ENCODE results near the gene UCK2.
A peak's percentile ranks its signal among the peaks of the same experiment; 100 is the strongest.
"Not testable (repeated sequence)": the region's sequence is repeated elsewhere in the genome, so short reads cannot be mapped to it uniquely, and the experiment has no call there.

UCK2 gene

DNA sequence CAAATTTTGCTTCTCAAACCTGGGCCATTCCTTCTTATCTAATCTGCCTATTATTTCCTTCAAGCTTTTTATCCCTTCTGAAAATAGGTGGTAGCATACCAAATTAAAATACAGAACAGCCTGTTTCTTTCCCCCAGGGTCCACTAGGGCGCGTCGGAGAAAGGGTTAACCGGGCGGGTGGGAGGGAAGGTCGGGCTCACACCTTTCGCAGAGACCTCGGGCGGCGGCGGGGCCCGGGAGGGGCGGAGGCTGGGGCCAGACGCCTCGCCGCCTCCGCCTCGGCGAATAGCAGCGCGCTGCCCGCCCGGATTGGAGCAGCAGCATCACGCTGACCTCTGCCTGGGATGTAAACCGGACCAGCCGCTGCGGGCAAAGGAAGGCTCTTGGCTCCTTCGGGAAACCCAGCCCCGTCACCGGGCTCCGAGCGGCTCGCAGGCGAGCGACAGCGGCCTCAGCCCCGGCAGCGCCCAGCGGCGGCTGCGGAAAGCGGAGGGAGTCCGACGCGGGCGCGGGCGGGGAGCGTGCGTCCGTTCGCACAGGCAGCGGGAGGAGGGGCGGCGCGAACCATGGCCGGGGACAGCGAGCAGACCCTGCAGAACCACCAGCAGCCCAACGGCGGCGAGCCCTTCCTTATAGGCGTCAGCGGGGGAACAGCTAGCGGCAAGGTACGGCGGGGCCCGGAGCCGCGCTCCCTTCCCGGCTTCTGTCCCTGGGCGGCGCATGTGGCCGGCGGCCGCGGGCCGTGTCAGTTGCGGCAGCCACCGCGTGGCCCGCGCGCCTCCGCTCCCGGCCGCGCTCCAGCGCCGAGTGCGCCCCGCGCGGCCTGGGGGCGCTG is at the start of gene UCK2:
Gene UCK2, plus strand, starts transcription at position 347 of the 835 bp plus-strand sequence. Its CDS starts 220 bp downstream, at position 567.
- peak within 1 kb of the TSS; percentile 88 for H3K4me3 ChIP-seq (ENCODE audit: low read depth, low read length)
- in situ Hi-C loops (cut with HindIII; ENCODE audit: low sequenced_read_pairs): no loop called here
- TF ChIP-seq, protein P1, sequence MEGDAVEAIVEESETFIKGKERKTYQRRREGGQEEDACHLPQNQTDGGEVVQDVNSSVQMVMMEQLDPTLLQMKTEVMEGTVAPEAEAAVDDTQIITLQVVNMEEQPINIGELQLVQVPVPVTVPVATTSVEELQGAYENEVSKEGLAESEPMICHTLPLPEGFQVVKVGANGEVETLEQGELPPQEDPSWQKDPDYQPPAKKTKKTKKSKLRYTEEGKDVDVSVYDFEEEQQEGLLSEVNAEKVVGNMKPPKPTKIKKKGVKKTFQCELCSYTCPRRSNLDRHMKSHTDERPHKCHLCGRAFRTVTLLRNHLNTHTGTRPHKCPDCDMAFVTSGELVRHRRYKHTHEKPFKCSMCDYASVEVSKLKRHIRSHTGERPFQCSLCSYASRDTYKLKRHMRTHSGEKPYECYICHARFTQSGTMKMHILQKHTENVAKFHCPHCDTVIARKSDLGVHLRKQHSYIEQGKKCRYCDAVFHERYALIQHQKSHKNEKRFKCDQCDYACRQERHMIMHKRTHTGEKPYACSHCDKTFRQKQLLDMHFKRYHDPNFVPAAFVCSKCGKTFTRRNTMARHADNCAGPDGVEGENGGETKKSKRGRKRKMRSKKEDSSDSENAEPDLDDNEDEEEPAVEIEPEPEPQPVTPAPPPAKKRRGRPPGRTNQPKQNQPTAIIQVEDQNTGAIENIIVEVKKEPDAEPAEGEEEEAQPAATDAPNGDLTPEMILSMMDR (IDR thresholded peaks at IDR 0.05; ENCODE audit: low read depth, low read length): no peak
- peak; percentile 77 for DNase-seq (ENCODE audit: low read depth, low spot score)

DNA sequence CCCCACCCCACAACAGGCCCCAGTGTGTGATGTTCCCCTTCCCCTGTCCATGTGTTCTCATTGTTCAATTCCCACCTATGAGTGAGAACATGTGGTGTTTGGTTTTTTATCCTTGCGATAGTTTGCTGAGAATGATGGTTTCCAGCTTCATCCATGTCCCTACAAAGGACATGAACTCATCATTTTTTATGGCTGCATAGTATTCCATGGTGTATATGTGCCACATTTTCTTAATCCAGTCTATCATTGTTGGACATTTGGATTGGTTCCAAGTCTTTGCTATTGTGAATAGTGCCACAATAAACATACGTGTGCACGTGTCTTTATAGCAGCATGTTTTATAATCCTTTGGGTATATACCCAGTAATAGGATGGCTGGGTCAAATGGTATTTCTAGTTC is 49.2 kb upstream of the UCK2 start:
- H3K4me3 ChIP-seq (ENCODE audit: low read depth, low read length); in situ Hi-C loops (cut with HindIII; ENCODE audit: low sequenced_read_pairs); DNase-seq (ENCODE audit: low read depth, low spot score): not testable (repeated sequence)

DNA sequence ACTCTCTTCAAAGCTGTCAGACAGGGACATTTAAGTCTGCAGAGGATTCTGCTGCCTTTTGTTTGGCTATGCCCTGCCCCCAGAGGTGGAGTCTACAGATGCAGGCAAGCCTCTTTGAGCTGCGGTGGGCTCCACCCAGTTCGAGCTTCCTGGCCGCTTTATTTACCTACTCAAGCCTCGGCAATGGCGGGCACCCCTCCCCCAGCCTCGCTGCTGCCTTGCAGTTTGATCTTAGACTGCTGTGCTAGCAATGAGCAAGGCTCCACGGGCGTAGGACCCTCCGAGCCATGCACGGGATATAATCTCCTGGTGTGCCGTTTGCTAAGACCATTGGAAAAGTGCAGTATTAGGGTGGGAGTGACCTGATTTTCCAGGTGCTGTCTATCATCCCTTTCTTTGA is 43.9 kb upstream of the UCK2 start:
- H3K4me3 ChIP-seq (ENCODE audit: low read depth, low read length); in situ Hi-C loops (cut with HindIII; ENCODE audit: low sequenced_read_pairs); DNase-seq (ENCODE audit: low read depth, low spot score): not testable (repeated sequence)

DNA sequence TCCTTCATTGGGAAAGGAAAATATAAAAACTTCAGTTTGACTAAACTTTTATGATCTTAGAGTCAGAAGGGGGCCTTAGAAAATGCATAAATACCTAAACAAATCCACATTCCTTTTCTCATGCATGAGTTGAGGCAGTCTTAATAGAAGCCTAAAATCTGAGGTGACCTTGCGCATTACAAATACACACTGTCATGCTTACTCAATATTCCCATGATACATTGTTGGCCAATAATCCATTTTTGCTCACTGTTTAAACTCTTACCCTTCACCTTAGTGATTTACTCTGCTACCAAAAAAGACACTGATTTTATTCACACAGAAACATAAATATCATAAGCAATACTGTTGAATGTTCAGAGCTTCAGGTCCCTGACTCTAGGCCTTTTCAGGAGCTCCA is 39.7 kb upstream of the UCK2 start:
- TF ChIP-seq, protein P1 (IDR thresholded peaks at IDR 0.05; ENCODE audit: low read depth, low read length): no peak
- no peak overlapping the region for H3K4me3 ChIP-seq (ENCODE audit: low read depth, low read length)
- in situ Hi-C loops (cut with HindIII; ENCODE audit: low sequenced_read_pairs): no loop called here
- no peak for DNase-seq (ENCODE audit: low read depth, low spot score)

DNA sequence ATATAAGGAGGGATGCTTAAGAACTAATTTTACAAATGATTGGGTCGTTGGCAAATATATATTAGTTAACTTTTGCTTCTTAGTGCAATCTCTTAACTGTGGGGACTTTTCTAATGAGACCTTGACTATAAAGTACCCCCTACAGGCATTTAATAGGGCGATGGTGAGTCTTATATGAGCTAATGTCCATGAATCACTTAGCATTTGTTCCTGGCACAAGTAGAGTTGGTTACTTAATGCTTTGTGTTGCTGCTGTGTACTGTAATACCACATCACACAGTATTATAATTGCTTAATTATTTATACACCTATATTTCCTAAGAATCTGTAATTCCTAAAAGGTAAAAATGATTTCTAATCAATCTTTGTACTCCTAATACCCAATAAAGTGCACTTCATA is 33.5 kb upstream of the UCK2 start:
- TF ChIP-seq, protein P1 (IDR thresholded peaks at IDR 0.05; ENCODE audit: low read depth, low read length): no peak
- no peak overlapping the region for H3K4me3 ChIP-seq (ENCODE audit: low read depth, low read length)
- DNase-seq (ENCODE audit: low read depth, low spot score): no peak
- in situ Hi-C loops (cut with HindIII; ENCODE audit: low sequenced_read_pairs): no loop called here

DNA sequence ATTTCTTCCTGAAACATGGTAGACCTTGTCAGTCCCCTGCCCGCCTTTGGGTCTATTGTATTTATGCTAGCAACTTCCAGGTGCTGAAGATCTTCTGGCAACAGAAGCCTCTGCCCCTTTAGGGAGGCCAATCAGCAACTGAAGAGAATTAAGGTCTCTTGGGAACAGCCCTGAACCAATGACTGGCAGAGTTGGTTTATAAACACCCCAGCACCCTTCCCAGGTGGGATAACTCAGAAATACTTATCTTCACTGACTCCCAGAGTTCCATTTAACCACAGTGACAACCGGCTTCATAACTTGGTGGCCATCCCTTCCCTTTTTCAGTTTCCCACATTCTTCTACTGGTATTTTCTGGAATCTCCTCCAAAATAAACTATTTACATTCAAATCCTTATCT is 31.5 kb upstream of the UCK2 start:
- TF ChIP-seq, protein P1 (IDR thresholded peaks at IDR 0.05; ENCODE audit: low read depth, low read length): no peak
- in situ Hi-C loops (cut with HindIII; ENCODE audit: low sequenced_read_pairs): no loop called here
- DNase-seq (ENCODE audit: low read depth, low spot score): no peak
- H3K4me3 ChIP-seq (ENCODE audit: low read depth, low read length): no peak overlapping the region

DNA sequence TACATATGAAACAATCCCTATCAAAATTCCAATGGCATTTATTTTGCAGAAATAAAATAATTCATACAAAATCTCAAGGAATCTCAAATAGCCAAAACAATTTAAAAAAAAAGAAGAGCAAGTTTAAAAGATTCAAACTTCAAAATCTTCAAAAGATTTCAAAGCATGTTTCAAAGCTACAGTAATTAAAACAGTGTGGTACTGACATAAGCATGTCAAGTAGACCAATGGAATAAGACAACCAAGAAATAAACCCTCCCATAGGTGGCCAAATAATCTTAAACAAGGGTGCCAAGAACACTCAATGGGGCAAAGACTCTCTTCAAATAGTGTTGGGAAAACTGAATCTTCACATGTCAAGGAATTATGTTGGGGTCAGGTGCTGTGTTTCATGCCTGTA is 28.0 kb upstream of the UCK2 start:
- in situ Hi-C loops (cut with HindIII; ENCODE audit: low sequenced_read_pairs): no loop called here
- H3K4me3 ChIP-seq (ENCODE audit: low read depth, low read length): no peak overlapping the region
- TF ChIP-seq, protein P1 (IDR thresholded peaks at IDR 0.05; ENCODE audit: low read depth, low read length): no peak
- DNase-seq (ENCODE audit: low read depth, low spot score): no peak

DNA sequence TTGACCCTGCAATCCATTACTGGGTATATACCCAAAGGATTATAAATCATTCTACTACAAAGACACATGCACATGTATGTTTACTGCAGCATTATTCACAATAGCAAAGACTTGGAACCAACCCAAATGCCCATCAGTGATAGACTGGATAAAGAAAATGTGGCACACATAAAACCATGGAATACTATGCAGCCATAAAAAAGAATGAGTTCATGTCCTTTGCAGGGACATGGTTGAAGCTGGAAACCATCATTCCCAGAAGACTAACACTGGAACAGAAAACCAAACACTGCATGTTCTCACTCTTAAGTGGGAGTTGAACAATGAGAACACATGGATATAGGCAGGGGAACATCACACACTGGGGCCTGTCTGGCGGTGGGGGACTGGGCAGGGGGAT is 22.9 kb upstream of the UCK2 start:
- H3K4me3 ChIP-seq (ENCODE audit: low read depth, low read length); in situ Hi-C loops (cut with HindIII; ENCODE audit: low sequenced_read_pairs); DNase-seq (ENCODE audit: low read depth, low spot score): not testable (repeated sequence)

Data from astrocyte of the spinal cord (primary cell).